Keratinocyte (primary cell): ENCODE results near the gene CCL1. TPM values are rescaled to one million over a fixed set of nuclear protein-coding genes. Genes with fewer than 3 reads are reported as not detected.

ENCODE experiments used
- DNase-seq: peaks from one replicate; pipeline ENCODE4 v3.0.0-alpha.2; 2011; ENCODE audit warnings: low read depth, missing footprints, low spot score
- FAIRE-seq: peaks from 2 replicates; lab custom pipeline; 2011; peaks lifted over from hg19 to GRCh38; lab: Jason Lieb, UNC
- H2AFZ ChIP-seq: 2 replicates; pipeline ENCODE4 v1.6.0; 2012; ENCODE audit warnings: low read length, control low read depth, inconsistent platforms; ENCODE audit not compliant: control insufficient read depth
- H3K27ac ChIP-seq: 2 replicates; pipeline ENCODE4 v1.5.1; 2011; ENCODE audit warnings: low read length; ENCODE audit not compliant: control insufficient read depth, insufficient read depth
- H3K27me3 ChIP-seq: 3 replicates; pipeline ENCODE4 v1.6.0; 2011; ENCODE audit warnings: low read length; ENCODE audit not compliant: control insufficient read depth, insufficient read depth; ENCODE audit errors: extremely low read depth
- H3K36me3 ChIP-seq, 2 experiments: 2 replicates in 1 of 2; 3 replicates in 1 of 2; pipeline ENCODE4 v1.5.1; 2011; ENCODE audit warnings: low read length in 2 of 2, mild to moderate bottlenecking in 1 of 2; ENCODE audit not compliant: control insufficient read depth in 2 of 2, insufficient read depth in 2 of 2; ENCODE audit errors: extremely low read depth in 1 of 2
- H3K4me1 ChIP-seq: 3 replicates; pipeline ENCODE4 v1.5.1; 2011; ENCODE audit warnings: low read length; ENCODE audit not compliant: control insufficient read depth, insufficient read depth; ENCODE audit errors: extremely low read depth
- H3K4me2 ChIP-seq: 3 replicates; pipeline ENCODE4 v1.6.0; 2011; ENCODE audit warnings: low read depth, low read length; ENCODE audit not compliant: control insufficient read depth, insufficient read depth; ENCODE audit errors: extremely low read depth
- H3K4me3 ChIP-seq, 3 experiments: fragments of 200-600 bp in 1 of 3; sonication (generic) in 1 of 3; 2 replicates in 2 of 3; 3 replicates in 1 of 3; pipeline ENCODE4 v1.5.1; 2011 to 2016; ENCODE audit warnings: low read length in 3 of 3, mild to moderate bottlenecking in 3 of 3, control low read depth in 2 of 3, inconsistent platforms in 1 of 3, low read depth in 1 of 3, mixed read lengths in 1 of 3, mixed run types in 1 of 3, moderate library complexity in 1 of 3; ENCODE audit not compliant: control insufficient read depth in 2 of 3, insufficient read depth in 2 of 3; ENCODE audit errors: extremely low read depth in 1 of 3
- H3K79me2 ChIP-seq: 2 replicates; pipeline ENCODE4 v1.6.0; 2012; ENCODE audit warnings: low read length; ENCODE audit not compliant: control insufficient read depth, insufficient read depth
- H3K9ac ChIP-seq: 3 replicates; pipeline ENCODE4 v1.6.0; 2011; ENCODE audit warnings: low read length; ENCODE audit not compliant: control insufficient read depth, insufficient read depth; ENCODE audit errors: extremely low read depth
- H3K9me1 ChIP-seq: 3 replicates; pipeline ENCODE4 v1.6.0; 2011; ENCODE audit warnings: low read length; ENCODE audit not compliant: control insufficient read depth, insufficient read depth; ENCODE audit errors: extremely low read depth
- H3K9me3 ChIP-seq: 2 replicates; pipeline ENCODE4 v1.5.1; 2012; ENCODE audit warnings: low read depth, low read length; ENCODE audit not compliant: control insufficient read depth
- H4K20me1 ChIP-seq: 3 replicates; pipeline ENCODE4 v1.6.0; 2011; ENCODE audit warnings: low read length; ENCODE audit not compliant: control insufficient read depth, insufficient read depth; ENCODE audit errors: extremely low read depth
- EZH2 ChIP-seq: IDR thresholded peaks from one replicate; pipeline ENCODE4 v1.6.1; 2012; ENCODE audit warnings: inconsistent platforms, mild to moderate bottlenecking, low read length, moderate library complexity
- dilution Hi-C: fragments of 300-500 bp; cut with MboI; formaldehyde crosslinking; loops from one replicate; pipeline ENCODE4 v1.7.0; 2020; ENCODE audit warnings: low sequenced_read_pairs; ENCODE audit not compliant: extremely low pct_ligation_motif_present
- polyA plus RNA-seq, 5 experiments: library from polyadenylated mRNA; depleted of rRNA in 3 of 5; stranded (reverse) in 3 of 5; stranded (forward) in 1 of 5; unstranded in 1 of 5; fragments of >200 nt; gene quantifications; 1 replicate in 1 of 5; 2 replicates in 3 of 5; 3 replicates in 1 of 5; pipeline versions ENCODE4 v1.2.1 to v1.2.3, GENCODE V29; 2011 to 2012; ENCODE audit warnings: missing spikeins in 2 of 5, low read depth in 1 of 5, low replicate concordance in 1 of 5
- TF ChIP-seq, protein P1 (sequence below), 3 experiments: IDR thresholded peaks in 1 of 3; conservative IDR thresholded peaks in 1 of 3; optimal IDR thresholded peaks in 1 of 3; 2 replicates in 2 of 3; 3 replicates in 1 of 3; pipeline versions ENCODE3 to v1.5.1; 2011; ENCODE audit warnings: low read length in 3 of 3, mild to moderate bottlenecking in 3 of 3, moderate library complexity in 2 of 3, control low read depth in 1 of 3, inconsistent platforms in 1 of 3; ENCODE audit not compliant: insufficient read depth in 2 of 3; ENCODE audit errors: extremely low read depth in 1 of 3

Gene CCL1
- polyA plus RNA-seq, 1 donor (not counting 4 experiments of a cell fraction or from before 2014, with no cell fraction given) = not detected

DNA sequence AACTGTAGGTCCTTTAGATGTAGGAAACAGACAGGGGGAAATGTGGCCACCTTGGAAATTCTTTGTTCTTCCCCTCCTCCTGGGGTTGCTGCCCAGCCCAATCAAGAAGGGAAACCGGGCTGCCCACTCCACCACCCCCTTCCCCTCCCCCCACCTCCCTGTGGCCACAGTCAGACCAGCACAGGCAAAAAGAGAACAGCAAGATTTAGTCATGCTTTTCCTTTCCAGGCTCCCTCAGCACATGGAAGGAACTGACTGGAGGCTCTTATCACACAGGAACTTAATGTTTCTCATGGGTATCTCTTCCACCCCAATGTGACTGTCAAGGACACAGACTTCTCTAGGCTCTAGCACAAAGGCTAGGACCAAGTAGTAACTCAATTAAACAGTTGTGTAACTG is 3.0 kb upstream of the CCL1 start:
- no peaks in the 10 kb centered on the region for H4K20me1 ChIP-seq
- H3K9me1 ChIP-seq = no peaks in the 10 kb centered on the region
- DNase-seq (no peak), FAIRE-seq (no peak)
- H3K4me3 ChIP-seq = no peak overlapping the region
- H3K27me3 ChIP-seq = no peaks in the 10 kb centered on the region
- H3K27ac ChIP-seq = no peak overlapping the region
- no peaks in the 10 kb centered on the region for H3K79me2 ChIP-seq
- no peak overlapping the region for H2AFZ ChIP-seq
- dilution Hi-C loops = loop anchor here (25.0 kb wide), 1 partner anchor 154 kb away; no protein-coding TSS in a partner anchor
- no peaks in the 10 kb centered on the region for H3K9me3 ChIP-seq
- no peaks in the 10 kb centered on the region for H3K4me1 ChIP-seq
- H3K9ac ChIP-seq = no peak overlapping the region
- no peaks in the 10 kb centered on the region for H3K36me3 ChIP-seq
- TF ChIP-seq EZH2 = no peak
- TF ChIP-seq, protein P1, sequence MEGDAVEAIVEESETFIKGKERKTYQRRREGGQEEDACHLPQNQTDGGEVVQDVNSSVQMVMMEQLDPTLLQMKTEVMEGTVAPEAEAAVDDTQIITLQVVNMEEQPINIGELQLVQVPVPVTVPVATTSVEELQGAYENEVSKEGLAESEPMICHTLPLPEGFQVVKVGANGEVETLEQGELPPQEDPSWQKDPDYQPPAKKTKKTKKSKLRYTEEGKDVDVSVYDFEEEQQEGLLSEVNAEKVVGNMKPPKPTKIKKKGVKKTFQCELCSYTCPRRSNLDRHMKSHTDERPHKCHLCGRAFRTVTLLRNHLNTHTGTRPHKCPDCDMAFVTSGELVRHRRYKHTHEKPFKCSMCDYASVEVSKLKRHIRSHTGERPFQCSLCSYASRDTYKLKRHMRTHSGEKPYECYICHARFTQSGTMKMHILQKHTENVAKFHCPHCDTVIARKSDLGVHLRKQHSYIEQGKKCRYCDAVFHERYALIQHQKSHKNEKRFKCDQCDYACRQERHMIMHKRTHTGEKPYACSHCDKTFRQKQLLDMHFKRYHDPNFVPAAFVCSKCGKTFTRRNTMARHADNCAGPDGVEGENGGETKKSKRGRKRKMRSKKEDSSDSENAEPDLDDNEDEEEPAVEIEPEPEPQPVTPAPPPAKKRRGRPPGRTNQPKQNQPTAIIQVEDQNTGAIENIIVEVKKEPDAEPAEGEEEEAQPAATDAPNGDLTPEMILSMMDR (optimal IDR thresholded peaks at IDR 0.05 in 1 of 3, IDR thresholded peaks at IDR 0.05 in 1 of 3, conservative IDR thresholded peaks at IDR 0.05 in 1 of 3; ENCODE audit: extremely low read depth in 1 of 3, insufficient read depth in 2 of 3, low read length in 3 of 3) = no peak
- no peak overlapping the region for H3K4me2 ChIP-seq

DNA sequence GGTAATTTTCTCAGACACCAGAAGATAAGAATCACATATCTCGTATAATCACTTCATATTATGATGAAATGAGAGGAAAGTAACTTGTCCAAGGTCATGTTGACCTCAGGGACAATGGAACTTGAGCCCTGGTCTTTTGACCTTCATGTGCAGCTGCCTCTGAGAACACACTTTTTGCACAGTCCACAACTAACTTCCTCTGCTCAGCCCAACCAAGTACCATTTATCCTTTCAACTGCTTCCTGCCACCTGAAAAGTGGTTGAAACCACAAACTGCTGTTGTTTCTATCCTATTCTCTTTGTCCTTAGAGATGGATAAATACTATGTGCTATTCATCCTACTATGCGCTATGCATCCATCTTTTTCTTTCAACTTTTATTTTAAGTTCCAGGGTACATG is 2.3 kb upstream of the CCL1 start:
- no peak overlapping the region for H3K9ac ChIP-seq
- DNase-seq (no peak), FAIRE-seq (no peak)
- H4K20me1 ChIP-seq = no peaks in the 10 kb centered on the region
- H3K4me3 ChIP-seq = no peak overlapping the region
- H3K9me1 ChIP-seq = no peaks in the 10 kb centered on the region
- no peaks in the 10 kb centered on the region for H3K27me3 ChIP-seq
- dilution Hi-C loops = loop anchor here (25.0 kb wide), 1 partner anchor 153 kb away; no protein-coding TSS in a partner anchor
- no peak for TF ChIP-seq EZH2
- TF ChIP-seq, protein P1 (optimal IDR thresholded peaks at IDR 0.05 in 1 of 3, IDR thresholded peaks at IDR 0.05 in 1 of 3, conservative IDR thresholded peaks at IDR 0.05 in 1 of 3; ENCODE audit: extremely low read depth in 1 of 3, insufficient read depth in 2 of 3, low read length in 3 of 3) = no peak
- H3K4me2 ChIP-seq = no peak overlapping the region
- H3K9me3 ChIP-seq = no peaks in the 10 kb centered on the region
- no peaks in the 10 kb centered on the region for H3K36me3 ChIP-seq
- H3K4me1 ChIP-seq = no peaks in the 10 kb centered on the region
- no peak overlapping the region for H3K27ac ChIP-seq
- no peaks in the 10 kb centered on the region for H3K79me2 ChIP-seq
- no peak overlapping the region for H2AFZ ChIP-seq
